Daoy (cell line): ENCODE data around the gene NABP1. TPM values are rescaled to one million over a fixed set of nuclear protein-coding genes. Genes with fewer than 3 reads are reported as not detected.
A peak's percentile ranks its signal among the peaks of the same experiment; 100 is the strongest.
"Not testable (repeated sequence)": the region's sequence is repeated elsewhere in the genome, so short reads cannot be mapped to it uniquely, and the experiment has no call there.

Experiments
- DNase-seq: peaks from one replicate; pipeline ENCODE4 v3.0.0-alpha.2; 2015; ENCODE audit warnings: low read depth
- total RNA-seq: library from RNA; depleted of rRNA; stranded (reverse); fragments of >200 nt; shearing (Covaris generic); gene quantifications from 2 replicates; pipeline ENCODE4 v1.2.3, GENCODE V29; 2014; rRNA removed

The NABP1 gene
- total RNA-seq = 25.8 and 31.1 TPM in 2 replicates

GRCh38 chr2:191677646-191678436, at the start of gene NABP1:
Gene NABP1 (plus strand): TSS chr2:191678136. CDS start chr2:191678615, 479 bp downstream.
- DNase-seq = peak; percentile 98

GRCh38 chr2:191629001-191629453, 48.9 kb upstream of the NABP1 start:
- no peak for DNase-seq

GRCh38 chr2:191629976-191630712, 47.8 kb upstream of the NABP1 start:
- DNase-seq = no peak

DNA sequence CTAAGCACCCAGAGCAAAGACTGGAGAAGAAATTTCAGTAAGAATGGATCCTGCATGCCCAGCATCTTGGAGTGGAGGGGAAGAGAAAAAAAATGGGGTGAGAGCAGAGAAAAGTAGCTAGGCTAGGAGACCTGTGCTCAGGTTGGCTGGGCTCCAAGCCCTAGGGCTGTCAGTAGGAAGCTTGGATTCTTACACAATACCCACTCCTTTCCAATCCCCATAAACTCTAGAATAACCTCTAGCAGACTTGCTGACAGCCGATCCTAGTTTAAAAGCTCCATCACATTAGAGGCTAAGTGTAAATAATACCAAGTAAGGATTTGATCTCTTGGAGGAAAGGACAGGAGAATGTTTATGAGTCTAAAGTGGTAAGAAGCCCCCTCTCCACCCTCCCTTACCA, 46.2 kb upstream of the NABP1 start:
- DNase-seq = peak; percentile 72

DNA sequence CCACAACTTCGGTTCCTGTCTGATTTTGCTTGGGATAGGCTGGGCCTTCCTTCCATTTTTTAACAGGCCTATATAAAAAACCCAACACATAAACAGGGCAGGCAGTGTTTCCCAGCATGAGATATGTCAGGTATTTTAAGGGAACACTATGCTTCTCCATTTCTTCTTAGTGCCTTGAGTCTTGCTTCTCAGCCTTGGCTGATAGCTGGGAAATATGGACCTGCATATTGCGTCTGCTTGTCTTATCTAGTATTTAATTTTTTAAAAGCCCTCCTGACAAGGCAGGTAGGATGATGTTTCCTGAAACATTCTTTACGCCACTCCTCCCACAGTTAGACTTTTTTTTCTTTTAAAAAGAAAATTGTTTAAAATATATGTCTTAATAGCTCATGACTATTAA, 45.5 kb upstream of the NABP1 start:
- no peak for DNase-seq

GRCh38 chr2:191634791-191635190, 43.1 kb upstream of the NABP1 start:
- no peak for DNase-seq

DNA sequence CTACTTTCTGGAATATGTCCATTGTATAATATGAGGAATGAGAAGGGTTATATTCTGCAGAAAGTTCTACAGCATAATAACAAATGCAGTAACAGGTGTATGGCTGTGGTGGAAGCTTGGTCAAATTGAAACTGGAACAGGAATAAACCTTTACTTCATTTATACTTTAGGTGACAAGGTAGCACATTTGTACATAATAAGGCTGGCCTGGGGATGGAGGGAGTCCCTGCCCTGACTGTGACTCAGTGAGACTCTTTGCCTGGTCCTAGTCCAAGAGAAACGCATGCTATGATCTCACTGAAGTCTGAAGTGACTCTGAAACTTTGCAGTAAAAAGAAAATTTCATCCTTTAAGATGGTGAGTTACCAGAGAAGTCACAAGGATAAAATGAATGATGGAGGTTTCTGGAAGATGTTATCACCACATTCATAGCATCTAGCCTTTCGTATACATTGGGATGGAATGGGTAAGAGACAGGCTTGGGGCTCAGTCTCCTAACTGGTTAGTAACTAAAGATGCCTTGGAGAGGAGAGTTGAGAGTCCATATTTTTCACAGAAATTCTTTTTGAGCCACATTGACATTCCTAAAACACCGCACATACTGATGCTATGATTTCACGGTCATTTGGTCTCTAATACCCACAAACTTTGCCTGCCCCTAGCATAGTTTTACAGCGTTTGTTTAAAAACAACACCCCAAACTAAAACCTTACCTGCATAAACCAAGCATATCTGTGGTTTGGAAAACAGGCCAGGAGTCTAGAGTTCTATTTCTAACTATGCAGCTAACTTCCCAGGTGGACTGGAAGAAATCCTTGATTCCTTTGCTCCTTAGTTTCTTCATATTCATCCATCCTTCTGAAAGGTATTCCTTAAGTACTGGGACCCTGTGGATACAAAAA, 42.4 kb upstream of the NABP1 start:
- DNase-seq = peak; percentile 75

GRCh38 chr2:191636235-191636543, 41.7 kb upstream of the NABP1 start:
- DNase-seq = peak; percentile 91

GRCh38 chr2:191636586-191636985, 41.4 kb upstream of the NABP1 start:
- DNase-seq = no peak

GRCh38 chr2:191637182-191638078, 40.5 kb upstream of the NABP1 start:
- peak; percentile 40 for DNase-seq

- no peak for DNase-seq
Observed at GRCh38 chr2:191638079-191638801, 39.7 kb upstream of the NABP1 start.

DNA sequence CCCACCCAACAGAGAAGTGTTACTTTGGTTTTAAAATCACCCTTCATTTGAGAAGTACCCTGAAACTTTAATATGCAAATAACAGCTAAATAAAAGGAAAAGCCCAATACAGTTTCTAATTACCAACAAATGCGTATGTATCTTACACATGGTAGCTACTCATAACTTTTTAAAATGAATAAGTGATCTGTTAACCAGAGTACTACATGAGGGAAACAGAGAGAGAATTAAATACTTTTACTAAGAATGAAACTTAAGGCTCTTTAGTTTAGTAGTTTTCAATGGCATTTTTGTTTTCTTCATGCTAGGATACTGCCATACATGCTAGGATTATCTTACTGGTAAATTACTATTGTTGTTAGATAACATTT, 39.1 kb upstream of the NABP1 start:
- no peak for DNase-seq

- DNase-seq = no peak
Observed at GRCh38 chr2:191641609-191642008, 36.3 kb upstream of the NABP1 start.

- no peak for DNase-seq
Observed at GRCh38 chr2:191642541-191642940, 35.4 kb upstream of the NABP1 start.

GRCh38 chr2:191643429-191643828, 34.5 kb upstream of the NABP1 start:
- DNase-seq = no peak

GRCh38 chr2:191644613-191645012, 33.3 kb upstream of the NABP1 start:
- not testable (repeated sequence) for DNase-seq

- DNase-seq = no peak
Observed at GRCh38 chr2:191645032-191645431, 32.9 kb upstream of the NABP1 start.

DNA sequence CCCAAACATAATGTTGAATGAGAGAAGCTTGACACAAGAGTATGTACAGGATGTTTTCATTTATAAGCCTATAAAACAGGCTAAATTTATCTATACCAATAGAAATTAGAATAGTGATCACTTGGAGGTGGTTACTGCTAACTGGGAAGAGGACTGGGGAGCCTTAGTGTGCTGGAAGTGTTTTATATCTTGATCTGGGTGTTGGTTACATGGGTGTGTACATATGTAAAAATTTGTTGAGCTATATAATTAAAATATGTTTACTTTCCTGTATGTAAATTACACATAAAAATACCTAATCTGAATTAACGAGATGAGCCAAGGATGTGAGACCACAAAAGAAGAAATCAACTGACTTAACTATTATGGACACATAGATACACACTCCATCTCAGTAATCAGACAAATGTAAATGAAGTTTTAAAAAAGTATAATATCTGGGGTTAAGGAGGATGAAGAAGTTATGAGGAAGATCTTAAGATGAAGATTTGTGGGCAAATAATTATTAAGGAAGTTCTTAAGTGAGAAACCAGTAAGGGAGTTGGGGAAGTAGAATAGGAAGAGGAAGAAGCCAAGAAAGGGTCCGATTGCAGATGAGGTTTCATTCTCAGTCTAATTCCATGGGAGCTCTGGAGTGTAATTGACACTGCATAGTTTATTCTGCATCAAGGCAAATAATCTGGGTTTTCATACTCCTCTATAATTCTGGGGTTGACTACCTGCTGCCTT, 32.3 kb upstream of the NABP1 start:
- no peak for DNase-seq

DNA sequence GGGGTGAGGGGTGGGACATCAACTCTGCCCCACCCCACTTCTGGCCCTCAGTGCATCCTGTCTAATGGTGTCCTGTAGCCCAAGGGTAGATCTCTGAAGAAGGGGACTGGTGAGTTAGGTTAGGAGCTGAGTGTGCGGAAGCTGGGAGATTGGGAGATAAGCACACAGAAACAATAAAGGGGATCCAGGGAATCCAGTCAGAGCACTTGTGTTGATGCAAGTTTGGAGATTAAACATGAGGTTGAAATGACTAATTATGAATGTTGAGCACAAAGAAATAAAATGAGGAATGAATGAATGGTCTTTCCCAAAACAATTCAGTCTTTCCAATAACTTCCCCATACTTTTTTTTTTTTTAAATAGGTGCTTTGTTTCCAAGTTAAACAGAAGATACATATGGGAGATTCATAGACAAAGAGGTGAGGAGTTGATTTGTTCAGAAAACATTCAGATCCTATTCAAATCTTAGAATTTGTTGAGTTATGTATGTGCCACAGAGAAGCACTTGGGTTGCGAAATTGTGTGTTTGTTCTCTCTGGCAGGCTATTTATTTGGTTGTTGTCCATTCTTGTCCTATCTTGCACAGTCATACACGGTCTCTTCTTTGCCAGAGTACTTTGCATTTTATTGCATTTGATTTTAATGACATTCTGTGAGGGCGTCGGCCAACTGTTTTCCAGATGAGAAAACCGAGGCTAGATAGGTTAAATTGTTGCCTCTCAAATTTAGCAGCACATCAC, 31.6 kb upstream of the NABP1 start:
- DNase-seq = no peak
